NCI-H510A treated with DMSO at 0.1 percent for 48 hours (cell line): ENCODE data around the gene DHCR24.

Source experiments
- DNase-seq: peaks from one replicate; lab custom pipeline; 2025; lab: John Stamatoyannopoulos, UW

Gene DHCR24

GRCh38 chr1:54845772-54846171 lies 41.2 kb downstream of the DHCR24 start:
- DNase-seq, result no peak

- DNase-seq, result no peak
These were observed 42.4 kb downstream of the DHCR24 start for GRCh38 chr1:54844564-54844963.

GRCh38 chr1:54843449-54843848 lies 43.5 kb downstream of the DHCR24 start:
- no peak for DNase-seq

GRCh38 chr1:54842963-54843362 lies 44.0 kb downstream of the DHCR24 start:
- no peak for DNase-seq

GRCh38 chr1:54842206-54842915 lies 44.6 kb downstream of the DHCR24 start:
- no peak for DNase-seq

GRCh38 chr1:54839824-54840223 lies 47.2 kb downstream of the DHCR24 start:
- DNase-seq, result no peak

GRCh38 chr1:54838565-54839180 lies 48.3 kb downstream of the DHCR24 start:
- no peak for DNase-seq

- no peak for DNase-seq
These were observed 49.8 kb downstream of the DHCR24 start for GRCh38 chr1:54837002-54837853.

- no peak for DNase-seq
These were observed 50.4 kb downstream of the DHCR24 start for GRCh38 chr1:54836594-54836993.

GRCh38 chr1:54835970-54836369 lies 51.0 kb downstream of the DHCR24 start:
- no peak for DNase-seq

- no peak for DNase-seq
These were observed 51.7 kb downstream of the DHCR24 start for GRCh38 chr1:54835131-54835898.

- no peak for DNase-seq
These were observed 52.9 kb downstream of the DHCR24 start for GRCh38 chr1:54834007-54834541.

GRCh38 chr1:54833121-54833520 lies 53.9 kb downstream of the DHCR24 start:
- DNase-seq, result no peak

- DNase-seq, result no peak
These were observed 60.7 kb downstream of the DHCR24 start for GRCh38 chr1:54826226-54826816.

GRCh38 chr1:54825696-54826095 lies 61.3 kb downstream of the DHCR24 start:
- no peak for DNase-seq

- no peak for DNase-seq
These were observed 63.3 kb downstream of the DHCR24 start for GRCh38 chr1:54823670-54824069.

GRCh38 chr1:54819733-54820132 lies 67.3 kb downstream of the DHCR24 start:
- DNase-seq, result no peak

GRCh38 chr1:54819195-54819536 lies 67.8 kb downstream of the DHCR24 start:
- no peak for DNase-seq

- DNase-seq, result no peak
These were observed 68.4 kb downstream of the DHCR24 start for GRCh38 chr1:54818461-54819194.

- DNase-seq, result no peak
These were observed 70.0 kb downstream of the DHCR24 start for GRCh38 chr1:54816951-54817350.

- no peak for DNase-seq
These were observed 70.9 kb downstream of the DHCR24 start for GRCh38 chr1:54816130-54816529.
